GM12878 (cell line): ENCODE data around the gene GPRIN2. TPM values are rescaled to one million over a fixed set of nuclear protein-coding genes. Genes with fewer than 3 reads are reported as not detected.

Experiments used
- ATAC-seq: fragments of 200-7000 bp; cut with Tn5 transposase; 3 replicates; pipeline ENCODE4 v1.9.1; 2020; ENCODE audit warnings: mild to moderate bottlenecking, moderate library complexity
- BruUV-seq: library from RNA; stranded (reverse); fragments of 400-500 nt; replicated peaks from 2 replicates; lab custom pipeline; 2021; lab: Mats Ljungman, UMichigan
- CTCF ChIA-PET: fragments of 300-600 bp; sonication (Branson Sonifier 250); formaldehyde crosslinking; extraction: SDS; loops from one replicate; lab custom pipeline; 2021; ENCODE audit warnings: inconsistent platforms; lab: Yijun Ruan, JAX
- POLR2A ChIA-PET: fragments of 350-600 bp; formaldehyde crosslinking; extraction: SDS; loops from one replicate; lab custom pipeline; 2021; ENCODE audit warnings: inconsistent platforms; lab: Charles Lee
- RAD21 ChIA-PET: fragments of 300-600 bp; sonication (Branson Sonifier 250); formaldehyde crosslinking; loops from one replicate; lab custom pipeline; 2023; ENCODE audit warnings: antibody characterized with exemption; ENCODE audit not compliant: unreplicated experiment; lab: Charles Lee
- SMC1A ChIA-PET: fragments of 300-600 bp; sonication (Branson Sonifier 250); formaldehyde crosslinking; loops from one replicate; lab custom pipeline; 2023; ENCODE audit not compliant: unreplicated experiment, uncharacterized antibody; lab: Charles Lee
- DNase-seq: peaks from one replicate; pipeline ENCODE4 v3.0.0-alpha.2; 2011; ENCODE audit warnings: low read depth, low spot score
- FAIRE-seq: peaks from 3 replicates; lab custom pipeline; 2011; peaks lifted over from hg19 to GRCh38; lab: Jason Lieb, UNC
- H2AFZ ChIP-seq: 2 replicates; pipeline ENCODE4 v1.6.0; 2011; ENCODE audit warnings: low read depth, low read length, control low read depth; ENCODE audit not compliant: control insufficient read depth
- H3K27ac ChIP-seq: 2 replicates; pipeline ENCODE4 v1.5.1; 2011; ENCODE audit warnings: control low read depth; ENCODE audit not compliant: control insufficient read depth, insufficient read depth
- H3K27me3 ChIP-seq, 2 experiments: replicated peaks in 1 of 2; 2 replicates each; pipeline versions ENCODE4 v1.6.0 to v1.6.1; 2011; ENCODE audit warnings: low read length in 1 of 2; ENCODE audit not compliant: control insufficient read depth in 2 of 2, insufficient read depth in 2 of 2
- H3K36me3 ChIP-seq, 2 experiments: 2 replicates each; pipeline ENCODE4 v1.5.1; 2011; ENCODE audit warnings: low read length in 1 of 2; ENCODE audit not compliant: control insufficient read depth in 2 of 2, insufficient read depth in 2 of 2
- H3K4me1 ChIP-seq: 2 replicates; pipeline ENCODE4 v1.6.1; 2011; ENCODE audit warnings: mild to moderate bottlenecking, low read length, moderate library complexity, mixed read lengths; ENCODE audit not compliant: control insufficient read depth, insufficient read depth
- H3K4me2 ChIP-seq: 2 replicates; pipeline ENCODE4 v1.6.0; 2011; ENCODE audit warnings: control low read depth; ENCODE audit not compliant: control insufficient read depth, insufficient read depth
- H3K4me3 ChIP-seq: fragments of 200-600 bp; sonication (generic); 2 replicates; pipeline ENCODE4 v1.5.1; 2016
- H3K79me2 ChIP-seq: 2 replicates; pipeline ENCODE4 v1.6.0; 2011; ENCODE audit warnings: low read length; ENCODE audit not compliant: control insufficient read depth, insufficient read depth
- H3K9ac ChIP-seq: 2 replicates; pipeline ENCODE4 v1.8.0; 2011; ENCODE audit warnings: low read length, control low read depth, mixed read lengths; ENCODE audit not compliant: control insufficient read depth, insufficient read depth
- H3K9me3 ChIP-seq: replicated peaks from 3 replicates; pipeline ENCODE4 v1.5.1; 2011; ENCODE audit warnings: mild to moderate bottlenecking, low read length; ENCODE audit not compliant: control insufficient read depth, insufficient read depth
- H4K20me1 ChIP-seq: 2 replicates; pipeline ENCODE4 v1.6.0; 2011; ENCODE audit not compliant: control insufficient read depth, insufficient read depth
- BRCA1 ChIP-seq: IDR thresholded peaks from 2 replicates; pipeline ENCODE4 v1.6.1; 2011; ENCODE audit warnings: low read depth, low read length, improper control_type of control experiment
- E4F1 ChIP-seq: fragments of 450-650 bp; IDR thresholded peaks from 2 replicates; pipeline ENCODE4 v1.6.1; 2018; ENCODE audit warnings: borderline replicate concordance, mild to moderate bottlenecking; ENCODE audit not compliant: partially characterized antibody
- FOXK2 ChIP-seq: fragments of 450-650 bp; IDR thresholded peaks from 2 replicates; pipeline ENCODE4 v1.6.1; 2017; ENCODE audit warnings: mild to moderate bottlenecking, moderate library complexity
- HSF1 ChIP-seq: fragments of 150-350 bp; IDR thresholded peaks from 2 replicates; pipeline ENCODE4 v1.6.1; 2014; ENCODE audit warnings: mild to moderate bottlenecking, low read depth, low read length
- PKNOX1 ChIP-seq: fragments of 450-650 bp; IDR thresholded peaks from 2 replicates; pipeline ENCODE4 v1.6.1; 2016; ENCODE audit warnings: mild to moderate bottlenecking
- SMAD1 ChIP-seq: fragments of 450-650 bp; IDR thresholded peaks from 2 replicates; pipeline ENCODE4 v1.6.1; 2018; ENCODE audit warnings: mild to moderate bottlenecking, low read depth; ENCODE audit not compliant: partially characterized antibody
- TCF12 ChIP-seq: IDR thresholded peaks from 2 replicates; pipeline ENCODE4 v1.6.1; 2011; ENCODE audit warnings: low read depth, mild to moderate bottlenecking, low read length
- WRNIP1 ChIP-seq: IDR thresholded peaks from 2 replicates; pipeline ENCODE4 v1.6.1; 2011; ENCODE audit warnings: low read depth, low read length, improper control_type of control experiment, borderline replicate concordance
- WGBS: methylation state at CpG from one replicate; pipeline ENCODE4 v1.1.6; 2016; ENCODE audit warnings: low lambda C conversion rate; ENCODE audit not compliant: insufficient replicate concordance, insufficient coverage; ENCODE audit errors: missing lambda C conversion rate; 5-methylcytosine and 5-hydroxymethylcytosine counted together
- in situ Hi-C: fragments of 300-500 bp; cut with MboI; formaldehyde crosslinking; loops from 9 replicates; pipeline ENCODE4 v1.14.3; 2018; ENCODE audit warnings: mixed read lengths
- intact Hi-C: fragments of 100-400 bp; cut with micrococcal nuclease; formaldehyde crosslinking; loops from one replicate; pipeline ENCODE4 v1.14.2; 2022; ENCODE audit not compliant: unreplicated experiment
- polyA plus RNA-seq, 11 experiments: library from polyadenylated mRNA; depleted of rRNA in 4 of 11; unstranded in 6 of 11; stranded (reverse) in 5 of 11; fragments of >200 nt; fragmentation: Nextera tagmentation in 4 of 11; fragmentation: Illumina TruSeq in 1 of 11; extraction: Ambion mirVana in 4 of 11; extraction: Trizol in 1 of 11; gene quantifications; 1 replicate in 1 of 11; 2 replicates in 10 of 11; pipeline versions ENCODE4 v1.2.1 to v1.2.3, GENCODE V29; 2011 to 2016; ENCODE audit warnings: inconsistent platforms in 2 of 11, missing spikeins in 2 of 11, low read depth in 1 of 11
- total RNA-seq, 4 experiments: library from RNA; depleted of rRNA in 3 of 4; stranded (reverse); fragments of >200 nt in 3 of 4; fragmentation: Illumina TruSeq in 1 of 4; extraction: Trizol in 1 of 4; gene quantifications; 2 replicates each; pipeline versions ENCODE4 v1.2.1 to v1.2.3, GENCODE V29; 2013 to 2021
- TF ChIP-seq, protein P1 (sequence below): IDR thresholded peaks from 2 replicates; pipeline ENCODE4 v1.6.1; 2012; ENCODE audit warnings: improper control_type of control experiment, low read depth, low read length; ENCODE audit not compliant: insufficient replicate concordance
- TF ChIP-seq, protein P2 (sequence below): IDR thresholded peaks from 2 replicates; pipeline ENCODE4 v1.6.1; 2011; ENCODE audit warnings: borderline replicate concordance, low read depth, mild to moderate bottlenecking, moderate library complexity, mixed read lengths, low read length; ENCODE audit not compliant: insufficient read depth; ENCODE audit errors: extremely low read length

Gene GPRIN2
- total and polyA plus RNA-seq, 10 of the 15 experiments (the other 5 are each of a cell fraction or from before 2014, with no cell fraction given) = 0.13 TPM; not detected in 9

DNA sequence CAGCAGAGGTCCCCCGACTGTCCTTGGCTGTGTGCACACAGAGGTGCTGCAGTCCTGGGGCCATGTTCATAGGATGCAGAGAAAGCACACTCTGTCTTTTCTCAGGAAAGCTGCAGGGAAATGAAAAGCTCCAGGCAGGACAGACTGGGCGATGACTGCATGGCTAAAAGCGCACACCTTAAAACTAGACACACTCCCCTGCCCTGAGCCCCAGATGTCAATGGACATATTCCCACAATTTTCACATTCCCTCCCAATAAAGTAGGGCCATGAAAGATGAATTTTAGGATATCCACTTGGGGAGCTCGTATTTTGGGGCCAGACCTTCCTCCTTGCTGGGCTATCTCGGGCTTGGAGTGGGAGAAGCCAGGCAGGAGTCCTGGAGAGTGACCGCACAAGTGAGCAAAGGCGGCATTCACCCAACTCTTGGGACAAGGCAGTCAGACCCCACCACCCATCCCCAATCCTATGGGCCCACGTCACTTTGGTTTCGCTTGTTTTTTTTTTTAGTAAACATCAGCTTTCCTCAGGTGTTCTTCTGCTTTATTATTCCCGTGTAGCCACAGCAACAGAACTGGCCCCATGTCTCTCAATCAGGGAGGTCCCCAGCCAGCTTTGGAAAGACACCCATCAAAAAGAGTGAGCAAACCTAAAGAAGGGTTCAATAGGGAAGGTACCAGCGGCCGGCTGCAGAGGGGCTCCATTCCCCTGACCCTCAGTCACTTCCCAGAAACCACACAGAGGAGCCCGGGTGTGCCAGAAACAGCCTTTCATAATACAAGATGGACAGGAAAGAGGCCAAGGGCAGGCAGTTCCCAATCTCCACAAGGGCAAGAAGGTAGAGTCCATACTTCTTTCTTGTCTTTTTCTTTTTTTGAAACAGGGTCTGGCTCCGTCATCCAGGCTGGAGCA, 12.7 kb downstream of the GPRIN2 start:
- Histone ChIP-seq H3K27me3 (peaks cover 0 to 5% of the 10 kb centered on the region in 2 experiments; a peak in 1 of 4 replicates), H3K9me3 (no peaks in the 10 kb centered on the region), H3K4me2 (no peak overlapping the region), H3K4me1 (no peaks in the 10 kb centered on the region), H3K36me3 (no peaks in the 10 kb centered on the region), H3K79me2 (no peaks in the 10 kb centered on the region), H3K4me3 (no peak overlapping the region), H4K20me1 (no peaks in the 10 kb centered on the region), H3K9ac (no peak overlapping the region), H2AFZ (no peak overlapping the region), H3K27ac (no peak overlapping the region)
- intact Hi-C loops = no loop called here
- TF ChIP-seq TCF12 (no peak), WRNIP1 (no peak), SMAD1 (no peak), BRCA1 (no peak), PKNOX1 (no peak), E4F1 (no peak), HSF1 (no peak), FOXK2 (no peak)
- TF ChIP-seq, protein P1, sequence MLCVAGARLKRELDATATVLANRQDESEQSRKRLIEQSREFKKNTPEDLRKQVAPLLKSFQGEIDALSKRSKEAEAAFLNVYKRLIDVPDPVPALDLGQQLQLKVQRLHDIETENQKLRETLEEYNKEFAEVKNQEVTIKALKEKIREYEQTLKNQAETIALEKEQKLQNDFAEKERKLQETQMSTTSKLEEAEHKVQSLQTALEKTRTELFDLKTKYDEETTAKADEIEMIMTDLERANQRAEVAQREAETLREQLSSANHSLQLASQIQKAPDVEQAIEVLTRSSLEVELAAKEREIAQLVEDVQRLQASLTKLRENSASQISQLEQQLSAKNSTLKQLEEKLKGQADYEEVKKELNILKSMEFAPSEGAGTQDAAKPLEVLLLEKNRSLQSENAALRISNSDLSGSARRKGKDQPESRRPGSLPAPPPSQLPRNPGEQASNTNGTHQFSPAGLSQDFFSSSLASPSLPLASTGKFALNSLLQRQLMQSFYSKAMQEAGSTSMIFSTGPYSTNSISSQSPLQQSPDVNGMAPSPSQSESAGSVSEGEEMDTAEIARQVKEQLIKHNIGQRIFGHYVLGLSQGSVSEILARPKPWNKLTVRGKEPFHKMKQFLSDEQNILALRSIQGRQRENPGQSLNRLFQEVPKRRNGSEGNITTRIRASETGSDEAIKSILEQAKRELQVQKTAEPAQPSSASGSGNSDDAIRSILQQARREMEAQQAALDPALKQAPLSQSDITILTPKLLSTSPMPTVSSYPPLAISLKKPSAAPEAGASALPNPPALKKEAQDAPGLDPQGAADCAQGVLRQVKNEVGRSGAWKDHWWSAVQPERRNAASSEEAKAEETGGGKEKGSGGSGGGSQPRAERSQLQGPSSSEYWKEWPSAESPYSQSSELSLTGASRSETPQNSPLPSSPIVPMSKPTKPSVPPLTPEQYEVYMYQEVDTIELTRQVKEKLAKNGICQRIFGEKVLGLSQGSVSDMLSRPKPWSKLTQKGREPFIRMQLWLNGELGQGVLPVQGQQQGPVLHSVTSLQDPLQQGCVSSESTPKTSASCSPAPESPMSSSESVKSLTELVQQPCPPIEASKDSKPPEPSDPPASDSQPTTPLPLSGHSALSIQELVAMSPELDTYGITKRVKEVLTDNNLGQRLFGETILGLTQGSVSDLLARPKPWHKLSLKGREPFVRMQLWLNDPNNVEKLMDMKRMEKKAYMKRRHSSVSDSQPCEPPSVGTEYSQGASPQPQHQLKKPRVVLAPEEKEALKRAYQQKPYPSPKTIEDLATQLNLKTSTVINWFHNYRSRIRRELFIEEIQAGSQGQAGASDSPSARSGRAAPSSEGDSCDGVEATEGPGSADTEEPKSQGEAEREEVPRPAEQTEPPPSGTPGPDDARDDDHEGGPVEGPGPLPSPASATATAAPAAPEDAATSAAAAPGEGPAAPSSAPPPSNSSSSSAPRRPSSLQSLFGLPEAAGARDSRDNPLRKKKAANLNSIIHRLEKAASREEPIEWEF = no peak
- TF ChIP-seq, protein P2, sequence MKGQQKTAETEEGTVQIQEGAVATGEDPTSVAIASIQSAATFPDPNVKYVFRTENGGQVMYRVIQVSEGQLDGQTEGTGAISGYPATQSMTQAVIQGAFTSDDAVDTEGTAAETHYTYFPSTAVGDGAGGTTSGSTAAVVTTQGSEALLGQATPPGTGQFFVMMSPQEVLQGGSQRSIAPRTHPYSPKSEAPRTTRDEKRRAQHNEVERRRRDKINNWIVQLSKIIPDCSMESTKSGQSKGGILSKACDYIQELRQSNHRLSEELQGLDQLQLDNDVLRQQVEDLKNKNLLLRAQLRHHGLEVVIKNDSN = no peak
- FAIRE-seq (no peak), ATAC-seq (no peak), DNase-seq (no peak)
- WGBS = 34% methylated on average over 14 of the region's 14 CpGs
- SMC1A ChIA-PET = no interaction called here
- CTCF ChIA-PET = interaction anchor here (1.6 kb wide), 1 partner anchor 12 kb away, joined by 5 read pairs; no protein-coding TSS in a partner anchor
- no TSS peak for BruUV-seq
- POLR2A ChIA-PET = no interaction called here
- RAD21 ChIA-PET = no interaction called here
- in situ Hi-C loops = no loop called here
